Adipose tissue (tissue), 3 donors: ENCODE results near the gene FAM241B. TPM values are rescaled to one million over a fixed set of nuclear protein-coding genes. Genes with fewer than 3 reads are reported as not detected.

ENCODE experiments used
- H3K27ac ChIP-seq: one replicate; pipeline ENCODE4 v1.5.1; 2013; ENCODE audit warnings: low read depth, low read length
- polyA plus RNA-seq, 3 donors: library from polyadenylated mRNA; stranded (reverse); fragments of 200-250 nt; gene quantifications; one replicate each; pipeline ENCODE4 v1.2.3, GENCODE V29; 2013
- donor health status: healthy with polysubstance abuse.
- donor health status: Bipolar disorder and iron deficiency.
- donor health status: healthy.

The FAM241B gene
- polyA plus RNA-seq, 3 donors, result 1.1 to 4.6 (median 1.2) TPM

GRCh38 chr10:69682955-69683474 lies 53.0 kb downstream of the FAM241B start:
- no peak overlapping the region for H3K27ac ChIP-seq

Other genes starting within 250 kb of the FAM241B start
- under 1 TPM; 0.34 to 0.85 (median 0.36) TPM for gene TACR2, start 213.3 kb upstream of the FAM241B start, polyA plus RNA-seq
- 100 to 1,000 TPM in 1 of 3 donors, 10 to 100 TPM in 2; 23.9 to 137 (median 25.0) TPM for gene TSPAN15, start 178.8 kb upstream of the FAM241B start, polyA plus RNA-seq
- under 1 TPM in 1 of 3 donors, not detected in 2; 0.04 TPM for gene NEUROG3, start 56.8 kb upstream of the FAM241B start, polyA plus RNA-seq
- under 1 TPM; 0.22 to 0.79 (median 0.49) TPM for gene COL13A1, start 171.7 kb downstream of the FAM241B start, polyA plus RNA-seq